HepG2 (cell line): ENCODE data around the gene MYO7B. TPM values are rescaled to one million over a fixed set of nuclear protein-coding genes. Genes with fewer than 3 reads are reported as not detected.
"Not testable (repeated sequence)": the region's sequence is repeated elsewhere in the genome, so short reads cannot be mapped to it uniquely, and the experiment has no call there.

Source experiments
- ATAC-seq: fragments of 200-7000 bp; cut with Tn5 transposase; 3 replicates; pipeline ENCODE4 v1.9.1; 2020; ENCODE audit warnings: mild to moderate bottlenecking, moderate library complexity
- BruUV-seq: library from RNA; stranded (reverse); fragments of 400-500 nt; replicated peaks from 2 replicates; lab custom pipeline; 2021; lab: Mats Ljungman, UMichigan
- CTCF ChIA-PET: fragments of 300-600 bp; formaldehyde crosslinking; extraction: SDS; loops from one replicate; lab custom pipeline; 2021; ENCODE audit warnings: low total read pairs, inconsistent platforms, low intra/inter-chr PET ratio; lab: Yijun Ruan, JAX
- POLR2A ChIA-PET: fragments of 350-600 bp; sonication (Branson Sonifier 250); formaldehyde crosslinking; loops from one replicate; lab custom pipeline; 2020; ENCODE audit warnings: antibody characterized with exemption, inconsistent platforms; lab: Yijun Ruan, JAX
- DNase-seq: peaks from one replicate; pipeline ENCODE4 v3.0.0-alpha.2; 2015; ENCODE audit warnings: low spot score
- FAIRE-seq: peaks from 3 replicates; lab custom pipeline; 2011; peaks lifted over from hg19 to GRCh38; lab: Jason Lieb, UNC
- H2AFZ ChIP-seq: one replicate; pipeline ENCODE4 v1.6.1; 2011; ENCODE audit warnings: low read length, inconsistent platforms
- H3K27ac ChIP-seq: fragments of 300-600 bp; 3 replicates; pipeline ENCODE4 v1.8.0; 2011; ENCODE audit warnings: mixed run types, mild to moderate bottlenecking, mixed read lengths, low read length, inconsistent platforms; ENCODE audit not compliant: insufficient read depth; ENCODE audit errors: extremely low read length
- H3K27me3 ChIP-seq, 2 experiments: fragments of 200-600 bp in 1 of 2; 2 replicates in 1 of 2; 3 replicates in 1 of 2; pipeline versions ENCODE4 v1.6.0 to v1.8.0; 2011; ENCODE audit warnings: low read length in 2 of 2, mild to moderate bottlenecking in 2 of 2, moderate library complexity in 2 of 2, inconsistent platforms in 1 of 2; ENCODE audit not compliant: insufficient read depth in 2 of 2, control insufficient read depth in 1 of 2
- H3K36me3 ChIP-seq, 2 experiments: fragments of 200-600 bp in 1 of 2; replicated peaks in 1 of 2; 2 replicates in 1 of 2; 3 replicates in 1 of 2; pipeline versions ENCODE4 v1.5.1 to v1.8.0; 2011; ENCODE audit warnings: low read length in 2 of 2, inconsistent platforms in 1 of 2; ENCODE audit not compliant: insufficient read depth in 2 of 2, control insufficient read depth in 1 of 2
- H3K4me1 ChIP-seq: 2 replicates; pipeline ENCODE4 v1.5.1; 2012; ENCODE audit warnings: low read length, inconsistent platforms; ENCODE audit not compliant: insufficient read depth
- H3K4me2 ChIP-seq: 2 replicates; pipeline ENCODE4 v1.6.0; 2011; ENCODE audit warnings: low read depth, low read length, inconsistent platforms
- H3K4me3 ChIP-seq, 3 experiments: fragments of 200-600 bp in 1 of 3; sonication (generic), shearing (Covaris generic) in 1 of 3; replicated peaks in 1 of 3; 2 replicates each; pipeline ENCODE4 v1.5.1; 2011 to 2016; ENCODE audit warnings: low read length in 3 of 3, inconsistent platforms in 2 of 3, low read depth in 2 of 3, mild to moderate bottlenecking in 2 of 3, control low read depth in 1 of 3, mixed read lengths in 1 of 3; ENCODE audit not compliant: insufficient read depth in 1 of 3
- H3K79me2 ChIP-seq: one replicate; pipeline ENCODE4 v1.6.1; 2011; ENCODE audit warnings: low read length, inconsistent platforms; ENCODE audit not compliant: insufficient read depth
- H3K9ac ChIP-seq: 2 replicates; pipeline ENCODE4 v1.6.0; 2011; ENCODE audit warnings: mild to moderate bottlenecking, low read depth, low read length, inconsistent platforms; ENCODE audit not compliant: insufficient read depth
- H3K9me3 ChIP-seq: 2 replicates; pipeline ENCODE4 v1.5.1; 2012; ENCODE audit warnings: mild to moderate bottlenecking, low read length
- H4K20me1 ChIP-seq: 2 replicates; pipeline ENCODE4 v1.6.0; 2011; ENCODE audit warnings: inconsistent platforms, mild to moderate bottlenecking, low read length, moderate library complexity; ENCODE audit not compliant: insufficient read depth
- TAF15 ChIP-seq: fragments of 200-400 bp; formaldehyde crosslinking; IDR thresholded peaks from one replicate; pipeline ENCODE4 v1.6.1; 2018; ENCODE audit warnings: mild to moderate bottlenecking, low read depth, low read length; ENCODE audit not compliant: poor library complexity, severe bottlenecking
- YEATS4 ChIP-seq: sonication (generic); formaldehyde crosslinking; IDR thresholded peaks from 2 replicates; pipeline ENCODE4 v1.4.0; 2020; ENCODE audit warnings: missing genetic modification reagents, borderline replicate concordance
- ZNF326 ChIP-seq: sonication (generic); formaldehyde crosslinking; IDR thresholded peaks from 2 replicates; pipeline ENCODE4 v1.4.0; 2020; ENCODE audit warnings: missing genetic modification reagents, borderline replicate concordance
- ZNF331 ChIP-seq: sonication (generic); formaldehyde crosslinking; IDR thresholded peaks from 2 replicates; pipeline ENCODE4 v1.4.0; 2020; ENCODE audit warnings: missing genetic modification reagents
- WGBS: methylation state at CpG from one replicate; pipeline ENCODE4 v1.1.6; 2017; ENCODE audit warnings: low lambda C conversion rate; 5-methylcytosine and 5-hydroxymethylcytosine counted together
- in situ Hi-C: cut with HindIII; loops from 2 replicates; pipeline ENCODE4 v1.10.0; 2017; ENCODE audit warnings: low pct_unique_long_range_greater_than_20kb; ENCODE audit not compliant: extremely low pct_ligation_motif_present
- intact Hi-C: fragments of 100-400 bp; cut with micrococcal nuclease; formaldehyde crosslinking; loops from one replicate; pipeline ENCODE4 v1.10.0; 2022; ENCODE audit not compliant: unreplicated experiment
- polyA plus RNA-seq, 8 experiments: library from polyadenylated mRNA; depleted of rRNA in 3 of 8; stranded (reverse) in 7 of 8; unstranded in 1 of 8; fragments of >200 nt; fragmentation: Illumina TruSeq in 4 of 8; extraction: Trizol in 4 of 8; gene quantifications; 2 replicates each; pipeline versions ENCODE4 v1.2.1 to v1.2.3, GENCODE V29; 2011 to 2016; ENCODE audit warnings: low read depth in 4 of 8, missing spikeins in 1 of 8, mixed read lengths in 1 of 8; ENCODE audit not compliant: insufficient read depth in 1 of 8
- total RNA-seq, 5 experiments: library from RNA; depleted of rRNA; stranded (reverse); fragments of >200 nt; fragmentation: Illumina TruSeq; extraction: Trizol; gene quantifications; 2 replicates each; pipeline ENCODE4 v1.2.3, GENCODE V29; 2016; ENCODE audit warnings: low read depth in 1 of 5
- TF ChIP-seq, protein P1 (sequence below): sonication (generic); formaldehyde crosslinking; IDR thresholded peaks from 2 replicates; pipeline ENCODE4 v1.8.0; 2022; ENCODE audit warnings: low read depth, missing genetic modification reagents
- TF ChIP-seq, protein P2 (sequence below): sonication (generic); formaldehyde crosslinking; IDR thresholded peaks from 2 replicates; pipeline ENCODE4 v1.5.0; 2020; ENCODE audit warnings: mild to moderate bottlenecking, missing genetic modification reagents, moderate library complexity

MYO7B gene
- total and polyA plus RNA-seq, 2 of the 13 experiments (the other 11 are each of a cell fraction or from before 2014, with no cell fraction given): not detected

DNA sequence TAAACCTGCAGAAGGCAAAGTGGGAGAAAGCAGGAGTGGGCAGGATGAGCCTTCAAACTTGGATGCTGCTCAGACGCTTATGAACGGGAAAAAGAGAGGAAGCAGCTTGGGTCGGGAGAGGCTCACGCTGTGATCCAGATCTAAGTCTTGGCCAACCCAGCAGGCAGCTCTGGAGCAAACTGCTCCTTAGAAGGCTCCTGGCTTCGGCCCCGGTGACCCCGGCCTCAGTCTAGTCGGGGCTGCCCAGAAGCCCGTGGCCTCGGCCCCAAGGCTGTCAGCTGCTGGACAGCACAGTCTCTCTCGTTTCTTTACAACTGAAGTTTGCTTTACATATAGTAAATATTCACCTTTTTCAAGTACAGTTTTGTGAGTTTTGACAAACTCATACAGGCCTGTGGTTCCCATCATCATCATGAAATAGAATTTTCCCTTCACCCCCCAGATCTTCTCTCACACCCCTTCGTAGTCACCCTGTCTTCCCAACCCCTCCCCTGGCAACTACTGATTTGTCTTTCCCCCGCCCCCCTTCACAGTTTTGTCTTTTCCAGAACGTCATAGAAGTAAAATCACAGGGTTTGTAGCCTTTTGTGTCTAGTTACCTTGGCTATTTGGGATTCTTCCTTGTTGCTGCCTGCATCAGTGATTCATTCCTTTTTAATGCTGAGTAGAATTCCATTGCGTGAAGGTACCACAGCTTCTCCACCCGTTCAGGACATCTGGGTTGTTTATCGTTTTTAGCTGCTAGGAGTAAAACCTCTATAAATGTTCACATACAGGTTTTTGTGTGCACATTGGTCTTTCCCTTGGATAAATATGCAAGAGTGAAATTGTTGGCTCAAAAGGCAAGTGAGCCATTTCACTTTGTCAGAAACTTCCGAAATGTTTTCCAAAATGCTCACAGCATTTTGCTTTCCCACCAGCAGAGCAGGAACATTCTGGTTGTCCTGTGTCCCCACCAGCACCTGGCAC lies 35.1 kb downstream of the MYO7B start:
- no peak for ATAC-seq
- H3K36me3 ChIP-seq: no peaks in the 10 kb centered on the region
- POLR2A ChIA-PET: no interaction called here
- in situ Hi-C loops: no loop called here
- TF ChIP-seq, protein P1, sequence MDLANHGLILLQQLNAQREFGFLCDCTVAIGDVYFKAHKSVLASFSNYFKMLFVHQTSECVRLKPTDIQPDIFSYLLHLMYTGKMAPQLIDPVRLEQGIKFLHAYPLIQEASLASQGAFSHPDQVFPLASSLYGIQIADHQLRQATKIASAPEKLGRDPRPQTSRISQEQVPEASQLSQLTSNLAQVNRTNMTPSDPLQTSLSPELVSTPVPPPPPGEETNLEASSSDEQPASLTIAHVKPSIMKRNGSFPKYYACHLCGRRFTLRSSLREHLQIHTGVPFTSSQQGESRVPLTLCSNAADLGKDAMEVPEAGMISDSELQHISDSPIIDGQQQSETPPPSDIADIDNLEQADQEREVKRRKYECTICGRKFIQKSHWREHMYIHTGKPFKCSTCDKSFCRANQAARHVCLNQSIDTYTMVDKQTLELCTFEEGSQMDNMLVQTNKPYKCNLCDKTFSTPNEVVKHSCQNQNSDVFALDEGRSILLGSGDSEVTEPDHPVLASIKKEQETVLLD: no peak
- TF ChIP-seq ZNF331 (CRISPR knock-in tag) (no peak), ZNF326 (CRISPR knock-in tag) (no peak), YEATS4 (CRISPR knock-in tag) (no peak), TAF15 (no peak)
- TF ChIP-seq, protein P2, sequence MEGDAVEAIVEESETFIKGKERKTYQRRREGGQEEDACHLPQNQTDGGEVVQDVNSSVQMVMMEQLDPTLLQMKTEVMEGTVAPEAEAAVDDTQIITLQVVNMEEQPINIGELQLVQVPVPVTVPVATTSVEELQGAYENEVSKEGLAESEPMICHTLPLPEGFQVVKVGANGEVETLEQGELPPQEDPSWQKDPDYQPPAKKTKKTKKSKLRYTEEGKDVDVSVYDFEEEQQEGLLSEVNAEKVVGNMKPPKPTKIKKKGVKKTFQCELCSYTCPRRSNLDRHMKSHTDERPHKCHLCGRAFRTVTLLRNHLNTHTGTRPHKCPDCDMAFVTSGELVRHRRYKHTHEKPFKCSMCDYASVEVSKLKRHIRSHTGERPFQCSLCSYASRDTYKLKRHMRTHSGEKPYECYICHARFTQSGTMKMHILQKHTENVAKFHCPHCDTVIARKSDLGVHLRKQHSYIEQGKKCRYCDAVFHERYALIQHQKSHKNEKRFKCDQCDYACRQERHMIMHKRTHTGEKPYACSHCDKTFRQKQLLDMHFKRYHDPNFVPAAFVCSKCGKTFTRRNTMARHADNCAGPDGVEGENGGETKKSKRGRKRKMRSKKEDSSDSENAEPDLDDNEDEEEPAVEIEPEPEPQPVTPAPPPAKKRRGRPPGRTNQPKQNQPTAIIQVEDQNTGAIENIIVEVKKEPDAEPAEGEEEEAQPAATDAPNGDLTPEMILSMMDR: no peak
- TF ChIP-seq, all 625 proteins: peak for 0
- BruUV-seq: no TSS peak
- Histone ChIP-seq H3K9ac (no peak overlapping the region), H3K4me2 (no peak overlapping the region), H3K9me3 (no peaks in the 10 kb centered on the region), H4K20me1 (no peaks in the 10 kb centered on the region), H3K27me3 (peaks cover 3 to 81% of the 10 kb centered on the region in 2 experiments), H2AFZ (no peak overlapping the region), H3K27ac (no peak overlapping the region), H3K4me1 (no peaks in the 10 kb centered on the region), H3K79me2 (no peaks in the 10 kb centered on the region), H3K4me3 (no peak overlapping the region)
- FAIRE-seq: no peak
- WGBS: 16% methylated on average over 18 of the region's 18 CpGs
- intact Hi-C loops: no loop called here
- no peak for DNase-seq
- CTCF ChIA-PET: no interaction called here

DNA sequence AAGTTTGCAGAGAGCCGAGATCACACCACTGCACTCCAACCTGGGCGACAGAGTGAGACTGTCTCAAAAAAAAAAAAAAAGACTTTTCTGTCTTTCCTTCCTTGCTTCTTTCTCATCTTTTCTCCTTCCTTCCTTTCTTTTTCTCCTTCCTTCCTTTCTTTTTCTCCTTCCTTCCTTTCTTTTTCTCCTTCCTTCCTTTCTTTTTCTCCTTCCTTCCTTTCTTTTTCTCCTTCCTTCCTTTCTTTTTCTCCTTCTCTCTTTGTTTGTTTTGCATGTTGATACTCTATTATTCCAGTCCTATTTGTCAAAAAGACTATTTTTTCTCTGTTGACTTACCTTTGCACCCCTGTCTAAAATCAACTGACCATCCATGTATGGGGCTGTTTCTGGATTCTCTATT lies 36.9 kb downstream of the MYO7B start:
- 94% methylated on average over 2 of the region's 2 CpGs for WGBS
- in situ Hi-C loops: not testable (repeated sequence)

More for the DNA sequence above, 36.9 kb downstream of the MYO7B start:
- H3K9me3 ChIP-seq, H3K4me1 ChIP-seq, FAIRE-seq, intact Hi-C loops, H3K4me3 ChIP-seq, POLR2A ChIA-PET, DNase-seq, H3K36me3 ChIP-seq, H3K9ac ChIP-seq, H3K4me2 ChIP-seq, BruUV-seq, H4K20me1 ChIP-seq, H3K27ac ChIP-seq, ATAC-seq, CTCF ChIA-PET, H2AFZ ChIP-seq, H3K79me2 ChIP-seq: not testable (repeated sequence)
- H3K27me3 ChIP-seq: peaks cover 5 to 85% of the 10 kb centered on the region in 2 experiments
